HG02759 (cell line): Measurements from ENCODE around the gene DIPK1A.
A peak's percentile ranks its signal among the peaks of the same experiment; 100 is the strongest.

Experiments
- ATAC-seq: cut with Tn5 transposase; IDR thresholded peaks from one replicate; pipeline ENCODE4 v1.9.1; 2021; ENCODE audit warnings: mild to moderate bottlenecking, moderate library complexity; ENCODE audit not compliant: unreplicated experiment

DIPK1A gene

GRCh38 chr1:92961131-92961895, at the start of gene DIPK1A:
Gene DIPK1A, minus strand, starts transcription at chr1:92961462. Its CDS starts 33 bp downstream, at chr1:92961429.
- peak; percentile 53 for ATAC-seq

- ATAC-seq = no peak
These were observed 46.8 kb upstream of the DIPK1A start for GRCh38 chr1:93007941-93008577.

- ATAC-seq = no peak
These were observed 44.0 kb upstream of the DIPK1A start for GRCh38 chr1:93005252-93005598.

GRCh38 chr1:93004566-93005251, 43.4 kb upstream of the DIPK1A start:
- no peak for ATAC-seq

GRCh38 chr1:93003981-93004380, 42.7 kb upstream of the DIPK1A start:
- ATAC-seq = no peak

GRCh38 chr1:93002781-93003180, 41.5 kb upstream of the DIPK1A start:
- no peak for ATAC-seq

- ATAC-seq = no peak
These were observed 40.6 kb upstream of the DIPK1A start for GRCh38 chr1:93001893-93002292.

GRCh38 chr1:93000751-93001175, 39.5 kb upstream of the DIPK1A start:
- ATAC-seq = no peak

GRCh38 chr1:93000291-93000690, 39.0 kb upstream of the DIPK1A start:
- no peak for ATAC-seq

- ATAC-seq = no peak
These were observed 37.6 kb upstream of the DIPK1A start for GRCh38 chr1:92998821-92999220.

- no peak for ATAC-seq
These were observed 34.5 kb upstream of the DIPK1A start for GRCh38 chr1:92995441-92996430.

GRCh38 chr1:92994105-92994712, 32.9 kb upstream of the DIPK1A start:
- ATAC-seq = peak; percentile 91

GRCh38 chr1:92993581-92993980, 32.3 kb upstream of the DIPK1A start:
- no peak for ATAC-seq

- no peak for ATAC-seq
These were observed 31.6 kb upstream of the DIPK1A start for GRCh38 chr1:92992877-92993276.

- ATAC-seq = no peak
These were observed 30.8 kb upstream of the DIPK1A start for GRCh38 chr1:92992054-92992453.

GRCh38 chr1:92990828-92991227, 29.6 kb upstream of the DIPK1A start:
- ATAC-seq = no peak

GRCh38 chr1:92989936-92990583, 28.8 kb upstream of the DIPK1A start:
- ATAC-seq = no peak

GRCh38 chr1:92989253-92989652, 28.0 kb upstream of the DIPK1A start:
- no peak for ATAC-seq

- no peak for ATAC-seq
These were observed 26.2 kb upstream of the DIPK1A start for GRCh38 chr1:92987462-92987861.

GRCh38 chr1:92985101-92985500, 23.8 kb upstream of the DIPK1A start:
- no peak for ATAC-seq
